ENCODE measurements around the gene PPP6R3. TPM values are rescaled to one million over a fixed set of nuclear protein-coding genes. Genes with fewer than 3 reads are reported as not detected.
"Not testable (repeated sequence)": the region's sequence is repeated elsewhere in the genome, so short reads cannot be mapped to it uniquely, and the experiment has no call there.

Gene PPP6R3
- total RNA-seq, 1 experiment from 2014 or later, result 171 TPM

DNA sequence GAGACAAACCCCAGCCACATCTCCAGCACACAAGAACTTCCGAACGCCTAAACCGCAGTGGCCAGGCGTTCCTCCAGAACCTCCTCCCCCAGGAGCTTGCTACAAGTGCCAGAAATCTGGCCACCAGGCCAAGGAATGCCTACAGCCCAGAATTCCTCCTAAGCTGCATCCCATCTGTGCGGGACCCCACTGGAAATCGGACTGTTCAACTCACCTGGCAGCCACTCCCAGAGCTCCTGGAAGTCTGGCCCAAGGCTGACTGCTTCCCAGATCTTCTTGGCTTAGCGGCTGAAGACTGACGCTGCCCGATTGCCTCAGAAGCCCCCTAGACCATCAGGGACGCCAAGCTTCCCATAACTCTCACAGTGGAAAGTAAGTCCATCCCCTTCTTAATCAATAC, 175.3 kb downstream of the PPP6R3 start:
- H3K79me2 ChIP-seq (ENCODE audit: low read length); DNase-seq; H3K9me2 ChIP-seq (replicated peaks; ENCODE audit: low read length); H2AFZ ChIP-seq (ENCODE audit: low read length); H3K9ac ChIP-seq (ENCODE audit: low read length); H3K4me1 ChIP-seq (ENCODE audit: insufficient read depth, low read length); H3K27ac ChIP-seq (ENCODE audit: low read length); H3K9me3 ChIP-seq (ENCODE audit: low read length); ATAC-seq; POLR2A ChIA-PET (ENCODE audit: unreplicated experiment); H3K4me3 ChIP-seq (ENCODE audit: low read length); H3F3A ChIP-seq (ENCODE audit: low read length, unreplicated experiment); H3K4me2 ChIP-seq (ENCODE audit: low read length); BruUV-seq (replicated peaks); H3K36me3 ChIP-seq (ENCODE audit: low read depth, low read length); CTCF ChIA-PET; H4K20me1 ChIP-seq (ENCODE audit: low read length): not testable (repeated sequence)
- intact Hi-C loops (cut with micrococcal nuclease), result loop anchor here (10.0 kb wide), 2 partner anchors 209 to 449 kb away; partner anchors contain the start of gene CPT1A
- peaks cover 12% of the 10 kb centered on the region for H3K27me3 ChIP-seq (ENCODE audit: low read length)

DNA sequence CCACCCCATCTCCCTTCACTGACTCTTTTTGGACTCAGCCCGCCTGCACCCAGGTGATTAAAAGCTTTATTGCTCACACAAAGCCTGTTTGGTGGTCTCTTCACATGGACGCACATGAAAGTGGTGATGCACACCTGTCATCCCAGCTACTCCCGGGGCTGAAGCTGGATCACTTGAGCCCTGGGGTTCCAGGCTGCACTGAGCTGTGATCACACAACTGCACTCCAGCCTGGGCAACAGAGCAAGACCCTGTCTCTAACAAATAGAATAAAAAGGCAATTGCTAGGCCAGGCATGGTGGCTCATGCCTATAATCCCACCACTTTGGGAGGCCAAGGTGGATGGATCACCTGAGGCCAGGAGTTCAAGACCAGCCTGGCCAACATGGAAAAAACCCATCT, 178.8 kb downstream of the PPP6R3 start:
- ATAC-seq; H4K20me1 ChIP-seq (ENCODE audit: low read length); H3K4me2 ChIP-seq (ENCODE audit: low read length); BruUV-seq (replicated peaks); H3K79me2 ChIP-seq (ENCODE audit: low read length); CTCF ChIA-PET; H3F3A ChIP-seq (ENCODE audit: low read length, unreplicated experiment); POLR2A ChIA-PET (ENCODE audit: unreplicated experiment); H2AFZ ChIP-seq (ENCODE audit: low read length); DNase-seq; H3K27ac ChIP-seq (ENCODE audit: low read length); H3K4me3 ChIP-seq (ENCODE audit: low read length); H3K9me2 ChIP-seq (replicated peaks; ENCODE audit: low read length); H3K36me3 ChIP-seq (ENCODE audit: low read depth, low read length); H3K9me3 ChIP-seq (ENCODE audit: low read length); H3K9ac ChIP-seq (ENCODE audit: low read length); H3K4me1 ChIP-seq (ENCODE audit: insufficient read depth, low read length): not testable (repeated sequence)
- intact Hi-C loops (cut with micrococcal nuclease), result loop anchor here (10.0 kb wide), 2 partner anchors 205 to 445 kb away; partner anchors contain the start of gene CPT1A
- H3K27me3 ChIP-seq (ENCODE audit: low read length), result peaks cover 11% of the 10 kb centered on the region

DNA sequence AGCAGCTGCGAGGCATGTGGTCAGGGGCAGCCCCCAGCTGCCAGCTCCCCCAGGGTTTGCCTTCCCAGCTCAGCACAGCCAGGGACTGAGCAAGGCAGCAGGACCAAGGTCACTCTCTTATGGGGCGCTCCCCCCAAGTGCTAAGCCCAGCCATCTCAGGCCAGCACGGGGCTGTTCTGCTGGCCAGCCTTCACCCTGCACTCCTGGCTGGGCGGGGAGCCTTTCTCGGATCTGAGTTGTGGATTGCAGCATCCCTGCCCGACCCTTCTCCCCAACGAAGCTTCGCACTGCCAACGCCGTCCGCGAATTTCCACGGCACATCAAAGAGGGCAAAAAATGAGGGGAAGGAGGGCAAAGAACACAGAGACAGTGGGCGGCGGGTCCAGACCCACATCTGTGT, 181.3 kb downstream of the PPP6R3 start:
- H3K4me1 ChIP-seq (ENCODE audit: insufficient read depth, low read length), result no peaks in the 10 kb centered on the region
- ATAC-seq (no peak), DNase-seq (no peak)
- no peaks in the 10 kb centered on the region for H3K36me3 ChIP-seq (ENCODE audit: low read depth, low read length)
- no peak overlapping the region for H3K4me3 ChIP-seq (ENCODE audit: low read length)
- H3F3A ChIP-seq (ENCODE audit: low read length, unreplicated experiment), result no peaks in the 10 kb centered on the region
- intact Hi-C loops (cut with micrococcal nuclease), result no loop called here
- BruUV-seq (replicated peaks), result no TSS peak
- no peak overlapping the region for H3K4me2 ChIP-seq (ENCODE audit: low read length)
- no peaks in the 10 kb centered on the region for H4K20me1 ChIP-seq (ENCODE audit: low read length)
- H3K9ac ChIP-seq (ENCODE audit: low read length), result no peak overlapping the region
- TF ChIP-seq EZH2 (IDR thresholded peaks at IDR 0.05; ENCODE audit: low read length, unreplicated experiment), result no peak
- H3K9me2 ChIP-seq (replicated peaks; ENCODE audit: low read length), result no peaks in the 10 kb centered on the region
- no peaks in the 10 kb centered on the region for H3K79me2 ChIP-seq (ENCODE audit: low read length)
- H2AFZ ChIP-seq (ENCODE audit: low read length), result no peak overlapping the region
- ChIA-PET CTCF (no interaction called here), POLR2A (ENCODE audit: unreplicated experiment) (no interaction called here)
- H3K9me3 ChIP-seq (ENCODE audit: low read length), result 0 out of 2 replicates have a peak, but pooled peaks cover 5% of the 10 kb centered on the region
- H3K27ac ChIP-seq (ENCODE audit: low read length), result no peak overlapping the region
- peaks cover 11% of the 10 kb centered on the region; the same call in 1 of the 2 replicates for H3K27me3 ChIP-seq (ENCODE audit: low read length)

DNA sequence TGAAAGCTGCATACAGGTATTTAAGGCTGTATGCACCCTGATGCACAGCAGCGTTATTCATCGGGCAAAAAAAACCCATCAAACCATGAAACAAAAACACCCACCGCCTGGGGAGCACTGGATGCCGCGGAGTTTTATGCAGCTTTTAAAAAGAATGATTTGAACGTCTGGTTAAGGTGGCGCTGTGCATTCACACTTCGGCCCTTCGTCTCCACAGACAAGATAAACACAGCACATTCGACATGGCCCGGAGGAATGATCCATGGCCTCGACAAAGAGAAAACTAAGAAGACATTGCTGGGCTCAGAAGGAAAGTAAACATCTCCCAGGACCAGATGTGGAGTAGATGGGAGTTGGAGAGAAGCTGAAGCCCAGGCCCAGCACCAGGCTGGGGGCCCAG, 183.0 kb downstream of the PPP6R3 start:
- 0 out of 2 replicates have a peak, but pooled peaks cover 5% of the 10 kb centered on the region for H3K9me3 ChIP-seq (ENCODE audit: low read length)
- no peaks in the 10 kb centered on the region for H3K36me3 ChIP-seq (ENCODE audit: low read depth, low read length)
- no peak overlapping the region for H3K4me3 ChIP-seq (ENCODE audit: low read length)
- no peak for TF ChIP-seq EZH2phosphoT487 (IDR thresholded peaks at IDR 0.05; ENCODE audit: borderline replicate concordance, low read length)
- TF ChIP-seq, protein P1, sequence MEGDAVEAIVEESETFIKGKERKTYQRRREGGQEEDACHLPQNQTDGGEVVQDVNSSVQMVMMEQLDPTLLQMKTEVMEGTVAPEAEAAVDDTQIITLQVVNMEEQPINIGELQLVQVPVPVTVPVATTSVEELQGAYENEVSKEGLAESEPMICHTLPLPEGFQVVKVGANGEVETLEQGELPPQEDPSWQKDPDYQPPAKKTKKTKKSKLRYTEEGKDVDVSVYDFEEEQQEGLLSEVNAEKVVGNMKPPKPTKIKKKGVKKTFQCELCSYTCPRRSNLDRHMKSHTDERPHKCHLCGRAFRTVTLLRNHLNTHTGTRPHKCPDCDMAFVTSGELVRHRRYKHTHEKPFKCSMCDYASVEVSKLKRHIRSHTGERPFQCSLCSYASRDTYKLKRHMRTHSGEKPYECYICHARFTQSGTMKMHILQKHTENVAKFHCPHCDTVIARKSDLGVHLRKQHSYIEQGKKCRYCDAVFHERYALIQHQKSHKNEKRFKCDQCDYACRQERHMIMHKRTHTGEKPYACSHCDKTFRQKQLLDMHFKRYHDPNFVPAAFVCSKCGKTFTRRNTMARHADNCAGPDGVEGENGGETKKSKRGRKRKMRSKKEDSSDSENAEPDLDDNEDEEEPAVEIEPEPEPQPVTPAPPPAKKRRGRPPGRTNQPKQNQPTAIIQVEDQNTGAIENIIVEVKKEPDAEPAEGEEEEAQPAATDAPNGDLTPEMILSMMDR (conservative IDR thresholded peaks at IDR 0.05; ENCODE audit: low read depth, low read length), result peak; percentile 52
- H4K20me1 ChIP-seq (ENCODE audit: low read length), result no peaks in the 10 kb centered on the region
- ChIA-PET CTCF (interaction anchor here (0.5 to 1.0 kb wide), 6 partner anchors 11 to 200 kb away, joined by 3 to 5 read pairs (median 4); no protein-coding TSS in a partner anchor), POLR2A (ENCODE audit: unreplicated experiment) (interaction anchor here (0.6 kb wide), 1 partner anchor 184 kb away, joined by 3 read pairs; no protein-coding TSS in a partner anchor)
- peak overlapping the region; percentile 37; the same call in 1 of the 2 replicates for H2AFZ ChIP-seq (ENCODE audit: low read length)
- peak overlapping the region; percentile 29 for H3K4me2 ChIP-seq (ENCODE audit: low read length)
- DNase-seq (peak; percentile 49), ATAC-seq (peak; percentile 66)
- H3K4me1 ChIP-seq (ENCODE audit: insufficient read depth, low read length), result no peaks in the 10 kb centered on the region
- H3K9ac ChIP-seq (ENCODE audit: low read length), result no peak overlapping the region
- peaks cover 21% of the 10 kb centered on the region; the same call in 1 of the 2 replicates for H3K27me3 ChIP-seq (ENCODE audit: low read length)
- H3K9me2 ChIP-seq (replicated peaks; ENCODE audit: low read length), result no peaks in the 10 kb centered on the region
- no TSS peak for BruUV-seq (replicated peaks)
- intact Hi-C loops (cut with micrococcal nuclease), result no loop called here
- no peaks in the 10 kb centered on the region for H3F3A ChIP-seq (ENCODE audit: low read length, unreplicated experiment)
- no peaks in the 10 kb centered on the region for H3K79me2 ChIP-seq (ENCODE audit: low read length)
- H3K27ac ChIP-seq (ENCODE audit: low read length), result no peak overlapping the region

Measured in PC-3 (cell line).